GM21529 (cell line): ENCODE measurements around the gene UCK1.

Source experiments
- ATAC-seq: cut with Tn5 transposase; IDR thresholded peaks from one replicate; pipeline ENCODE4 v1.9.1; 2021; ENCODE audit not compliant: unreplicated experiment

The UCK1 gene

DNA sequence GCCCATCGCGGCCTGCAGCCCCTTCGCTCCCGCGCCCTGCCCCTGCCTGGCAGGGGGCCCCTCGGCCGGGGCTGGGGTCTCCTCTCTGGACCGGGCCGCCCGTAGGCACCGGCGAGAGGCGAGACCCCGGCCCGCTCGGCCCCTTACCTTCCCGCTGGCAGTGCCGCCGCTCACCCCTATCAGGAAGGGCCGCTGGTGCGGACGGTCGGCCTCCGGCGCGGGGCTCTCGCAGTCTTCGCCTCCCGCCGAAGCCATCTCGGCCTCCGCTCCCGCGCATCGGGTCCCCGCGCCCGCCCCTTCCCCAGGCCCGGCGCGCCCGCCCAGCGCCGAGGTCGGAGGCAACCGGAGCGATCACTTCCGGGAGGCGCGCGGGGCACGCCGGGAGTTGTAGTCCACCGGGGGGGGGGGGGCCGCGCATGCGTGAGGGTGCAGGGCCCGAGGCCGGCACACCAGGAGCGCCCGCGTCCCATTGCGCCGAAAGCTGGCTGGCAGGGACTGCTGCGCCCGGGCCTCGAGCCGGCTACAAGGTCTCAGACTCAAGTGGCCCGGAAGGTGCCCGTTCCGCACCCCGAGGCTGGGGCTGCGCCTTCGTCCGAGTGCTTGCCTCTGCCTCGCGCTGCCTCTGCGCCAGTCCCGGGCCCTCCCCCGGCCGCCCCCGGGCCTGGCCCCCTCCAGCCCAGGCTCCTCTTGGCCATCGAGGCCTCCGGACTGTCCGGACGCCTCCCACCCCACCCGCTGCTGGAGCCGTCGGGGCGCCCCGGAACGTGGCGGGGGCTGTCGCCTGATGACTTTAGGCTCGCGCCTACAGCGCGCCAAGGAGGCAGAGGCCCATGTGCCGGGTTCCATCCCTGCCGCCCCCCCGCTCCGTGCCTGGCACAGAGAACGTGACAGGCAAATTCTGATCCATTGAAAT is at the start of gene UCK1:
UCK1 (minus strand) TSS at position 344 of the 913 bp plus-strand sequence; CDS start at position 255, 89 bp downstream.
- ATAC-seq: peak; percentile 80

GRCh38 chr9:131580358-131580757 is 49.3 kb upstream of the UCK1 start:
- no peak for ATAC-seq

DNA sequence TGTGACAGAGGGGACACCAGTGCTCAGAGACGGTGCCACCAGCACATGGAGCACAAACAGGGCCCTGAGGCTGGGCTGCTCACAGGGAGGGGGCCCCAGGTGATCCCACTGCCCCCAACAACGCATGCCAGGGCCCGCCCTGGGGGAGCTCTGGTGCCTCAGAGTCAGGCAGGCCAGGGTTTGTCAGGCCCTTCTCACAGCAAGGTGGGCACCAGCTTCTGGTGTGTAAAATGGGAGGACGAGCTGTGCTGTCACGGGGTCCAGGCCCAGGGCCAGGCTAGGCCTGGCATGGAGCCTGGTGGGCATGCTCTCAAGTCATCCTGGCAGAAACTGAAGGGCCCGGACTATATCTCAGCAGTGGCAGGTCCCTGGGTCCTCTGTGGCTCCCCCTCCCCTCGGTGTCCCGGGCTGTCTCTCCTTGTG is 48.7 kb upstream of the UCK1 start:
- ATAC-seq: no peak

- ATAC-seq: peak; percentile 59
These were observed 47.9 kb upstream of the UCK1 start for GRCh38 chr9:131578731-131579504.

- no peak for ATAC-seq
These were observed 47.0 kb upstream of the UCK1 start for GRCh38 chr9:131578021-131578420.

DNA sequence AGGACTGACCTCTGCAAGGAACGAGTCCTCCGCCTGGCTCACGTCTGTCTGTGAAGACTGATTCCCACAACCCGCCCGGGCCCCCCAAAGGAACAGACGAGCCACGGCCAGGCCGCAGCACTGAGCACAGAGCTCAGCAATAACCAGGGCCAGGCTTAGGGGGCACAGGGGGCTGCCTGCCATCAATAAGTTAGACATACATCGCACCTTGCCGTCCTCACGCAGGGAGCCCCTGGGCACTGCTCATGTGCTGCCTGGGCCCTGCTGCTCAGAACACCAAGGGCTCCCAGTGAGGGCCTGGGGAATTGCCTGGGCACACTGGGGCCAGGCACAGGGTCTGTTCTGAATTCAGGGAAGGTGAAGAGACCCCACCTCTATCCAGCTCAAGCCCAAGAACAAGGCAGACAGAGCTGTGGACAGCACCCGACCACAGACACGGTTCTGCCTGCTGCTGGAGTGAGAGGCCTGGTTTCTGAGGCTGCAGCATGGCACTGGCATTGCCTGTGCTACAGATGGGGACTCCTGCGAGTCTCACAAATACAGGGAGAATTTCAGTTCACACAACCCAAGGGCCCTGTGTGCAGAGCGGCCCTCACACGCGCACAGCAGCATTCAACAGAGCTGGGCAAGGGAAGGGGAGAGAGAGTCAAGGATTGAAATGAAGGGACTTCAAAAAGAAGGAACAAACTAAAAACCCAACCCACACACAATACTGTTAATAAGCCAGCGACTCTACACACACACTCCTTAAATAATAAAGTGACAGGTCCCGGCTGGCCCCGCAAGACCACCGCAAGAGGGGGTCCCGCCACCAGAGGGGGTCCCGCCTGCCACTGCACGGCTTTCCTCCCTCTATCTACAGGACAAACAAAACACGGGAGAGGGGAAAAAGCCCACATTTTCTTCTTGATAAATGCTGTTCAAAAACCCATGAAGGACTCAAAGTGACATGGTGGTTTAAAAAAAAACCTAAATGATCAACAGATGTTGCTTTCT is 46.2 kb upstream of the UCK1 start:
- no peak for ATAC-seq

DNA sequence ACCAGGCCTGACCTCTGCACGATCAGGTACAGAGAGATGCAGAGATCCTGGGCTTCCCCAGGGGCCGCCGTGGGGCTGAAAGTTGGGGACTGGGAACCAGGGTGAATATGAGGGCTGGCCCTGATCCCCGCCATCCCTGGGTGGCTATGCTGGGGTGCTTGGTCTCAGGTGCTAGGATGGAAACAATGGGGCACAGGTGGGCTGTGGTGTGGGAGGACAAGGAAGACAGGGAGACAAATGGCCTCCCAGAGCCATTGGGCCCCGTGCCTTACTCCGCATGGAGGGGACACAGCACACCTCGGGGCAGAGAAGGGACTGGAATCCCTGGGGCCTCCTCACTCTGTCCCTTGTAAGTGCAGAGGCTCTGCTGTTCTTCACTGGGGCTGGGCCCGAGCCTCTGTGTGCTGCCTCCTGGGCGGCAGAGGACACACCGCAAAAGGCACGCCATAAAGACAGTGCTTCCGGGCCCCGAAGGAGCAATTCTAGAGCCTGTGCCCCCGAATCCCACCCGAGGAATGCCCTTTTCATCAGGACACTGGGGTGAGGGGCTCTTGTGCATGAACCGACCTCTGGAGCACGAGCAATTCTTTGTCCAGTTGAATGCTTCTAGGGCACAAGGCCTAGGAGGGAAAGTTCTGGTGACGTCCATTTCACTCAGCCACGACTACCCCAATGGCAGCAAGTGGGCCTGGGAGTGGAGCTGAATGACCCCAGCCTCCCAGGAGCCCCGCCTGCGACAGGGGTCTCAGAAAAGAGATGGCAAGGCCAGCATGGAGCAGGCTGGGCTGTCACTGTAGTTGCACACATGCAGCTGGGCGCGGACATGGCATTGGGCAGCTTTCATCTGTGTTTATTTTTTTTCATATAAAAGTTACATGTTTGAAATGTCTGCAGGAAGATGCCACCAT is 45.1 kb upstream of the UCK1 start:
- ATAC-seq: no peak

GRCh38 chr9:131574730-131575640 is 43.9 kb upstream of the UCK1 start:
- no peak for ATAC-seq

DNA sequence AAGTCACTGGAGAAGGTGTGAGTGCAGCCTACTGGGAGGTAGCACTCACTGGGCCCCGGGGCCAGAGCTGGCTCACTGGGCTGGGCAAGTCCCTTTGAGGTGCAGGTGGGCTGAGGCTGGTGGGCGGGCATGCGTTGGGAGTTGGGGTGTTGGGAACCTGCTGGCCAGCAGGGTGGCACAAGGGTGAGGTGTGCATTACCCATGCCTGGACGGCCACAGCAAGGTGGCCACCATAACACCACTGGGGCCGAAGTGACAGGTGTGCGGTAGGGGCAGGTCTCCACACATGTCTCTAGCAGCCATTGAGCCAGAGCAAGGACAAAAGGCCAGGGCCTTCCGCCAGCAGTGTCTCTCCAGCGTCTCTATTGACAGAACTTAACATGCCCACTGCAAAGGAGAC is 36.8 kb upstream of the UCK1 start:
- ATAC-seq: no peak

DNA sequence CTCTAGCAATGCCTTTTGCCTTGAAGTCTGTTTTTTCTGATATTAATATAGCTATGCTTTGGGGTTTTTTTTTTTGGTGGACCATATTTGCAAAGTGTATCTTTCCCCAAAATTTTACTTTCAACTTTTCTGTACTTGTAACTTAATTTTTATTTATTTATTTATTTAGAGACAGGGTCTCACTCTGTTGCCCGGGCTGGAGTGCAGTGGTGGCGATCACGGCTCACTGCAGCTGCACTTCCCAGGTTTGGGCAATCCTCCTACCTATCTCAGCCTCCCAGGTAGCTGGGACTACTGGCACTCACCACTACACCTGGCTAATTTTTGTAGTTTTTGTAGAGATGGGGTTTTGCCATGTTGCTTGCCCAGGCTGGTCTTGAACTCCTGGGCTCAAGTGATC is 35.1 kb upstream of the UCK1 start:
- ATAC-seq: no peak

GRCh38 chr9:131565369-131565768 is 34.3 kb upstream of the UCK1 start:
- ATAC-seq: no peak

DNA sequence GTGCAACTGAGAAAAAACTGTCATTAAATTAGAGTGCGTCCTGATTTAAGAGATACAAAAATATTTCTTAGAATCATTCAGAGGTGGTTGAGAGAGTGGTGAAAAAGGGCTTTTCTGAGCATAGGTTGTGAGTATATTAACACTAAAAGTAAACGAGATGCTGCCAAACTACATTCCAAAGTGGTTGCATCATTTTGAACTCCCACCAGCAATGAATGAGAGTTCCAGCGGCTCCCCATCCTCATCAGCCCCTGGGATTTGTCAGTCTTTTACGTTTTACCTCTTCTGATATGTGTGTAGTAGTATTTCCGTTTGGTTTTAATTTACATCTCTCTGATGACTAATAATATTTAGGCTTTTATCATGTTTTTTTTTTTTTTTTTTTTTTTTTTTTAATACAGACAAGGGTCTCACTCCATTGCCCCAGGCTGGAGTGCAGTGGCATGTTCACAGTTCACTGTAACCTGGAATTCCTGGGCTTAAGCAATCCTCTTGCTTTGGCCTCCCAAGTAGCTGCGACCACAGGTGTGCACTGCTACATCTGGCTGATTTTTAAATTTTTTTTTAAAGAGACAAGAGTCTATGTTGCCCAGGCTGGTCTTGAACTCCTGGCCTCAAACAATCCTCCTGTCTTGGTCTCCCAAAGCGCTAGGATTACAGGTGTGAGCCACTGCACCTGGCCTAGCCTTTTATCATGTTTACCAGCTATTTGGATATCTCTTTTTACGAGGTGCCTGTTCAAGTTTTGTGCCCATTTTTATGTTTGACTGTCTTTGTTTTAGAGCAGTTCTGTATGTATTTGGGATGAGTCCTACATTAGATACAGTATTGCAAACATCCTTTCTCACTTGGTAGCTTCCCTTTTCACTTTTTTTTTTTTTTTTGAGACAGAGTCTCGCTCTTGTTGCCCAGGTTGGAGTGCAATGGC is 31.2 kb upstream of the UCK1 start:
- no peak for ATAC-seq

DNA sequence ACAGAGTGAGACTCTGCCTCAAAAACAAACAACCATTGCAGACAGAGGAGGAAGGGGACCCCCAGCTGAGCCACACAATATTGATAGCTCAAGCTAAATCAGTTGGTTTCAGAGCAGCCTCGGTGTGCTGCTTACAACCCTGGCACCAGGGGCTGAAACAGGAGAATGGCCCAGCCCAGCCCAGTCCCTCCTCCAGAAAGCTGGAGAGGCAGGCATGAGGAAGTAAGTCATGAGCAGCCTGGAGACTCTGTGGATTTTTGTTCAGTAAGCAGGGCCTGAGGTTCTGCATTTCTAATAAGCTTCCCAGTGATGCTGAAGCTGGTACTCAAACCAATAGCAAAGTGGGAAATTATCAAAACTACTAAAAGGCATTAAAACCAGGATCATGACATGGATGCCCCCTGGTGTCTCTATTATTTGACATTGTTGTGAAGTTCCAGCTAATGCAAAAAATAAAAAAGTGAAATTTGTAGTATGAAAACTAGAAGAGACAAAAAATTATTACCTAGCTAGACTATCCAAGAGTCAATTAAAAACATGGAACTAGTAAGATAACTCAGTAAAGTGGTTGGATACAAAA is 28.4 kb upstream of the UCK1 start:
- no peak for ATAC-seq

DNA sequence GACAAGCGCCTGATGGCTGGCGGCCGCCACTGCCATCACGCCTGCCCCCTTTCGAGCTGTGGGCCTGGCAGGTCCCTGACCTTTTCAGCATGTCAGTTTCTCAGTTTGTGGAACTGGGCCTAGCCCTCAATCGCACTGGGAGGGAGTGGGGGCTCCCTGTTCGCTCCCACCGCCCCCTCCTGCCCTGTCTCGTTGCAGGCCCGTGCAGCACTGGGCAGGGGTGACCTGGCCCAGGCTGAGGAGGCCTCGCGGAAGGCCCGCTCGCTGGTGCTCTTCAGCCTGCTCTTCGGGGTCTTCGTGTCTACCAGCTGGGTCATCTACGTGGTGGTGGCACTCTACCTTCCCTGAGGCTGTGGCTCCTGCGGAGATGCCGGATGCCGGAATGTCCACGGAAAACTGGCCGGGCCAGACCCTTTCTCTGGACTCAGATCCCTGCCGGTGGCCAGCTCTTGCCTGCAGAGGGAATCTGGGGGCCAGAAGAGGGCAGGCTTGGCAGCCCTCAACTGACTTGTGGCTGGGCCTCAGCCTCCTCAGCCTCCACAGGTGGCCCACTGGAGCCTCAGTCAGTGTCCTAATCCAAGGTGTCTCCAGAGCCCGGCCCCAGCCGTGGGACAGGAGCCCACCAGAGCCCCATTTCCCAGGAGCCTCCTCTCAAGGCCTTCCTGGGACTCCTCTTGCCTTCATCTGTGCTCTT is 26.9 kb upstream of the UCK1 start:
- ATAC-seq: no peak

GRCh38 chr9:131555841-131556673 is 25.0 kb upstream of the UCK1 start:
- ATAC-seq: no peak

- no peak for ATAC-seq
These were observed 23.8 kb upstream of the UCK1 start for GRCh38 chr9:131554843-131555351.
